PC-9 (cell line): ENCODE results near the gene PSTPIP1. TPM values are rescaled to one million over a fixed set of nuclear protein-coding genes. Genes with fewer than 3 reads are reported as not detected.

ENCODE experiments used
- BruUV-seq: library from RNA; stranded (reverse); fragments of 400-500 nt; replicated peaks from 2 replicates; lab custom pipeline; 2021; lab: Mats Ljungman, UMichigan
- CTCF ChIA-PET: fragments of 300-600 bp; sonication (Branson Sonifier 250); formaldehyde crosslinking; loops from one replicate; lab custom pipeline; 2022; ENCODE audit warnings: antibody characterized with exemption; lab: Charles Lee
- POLR2A ChIA-PET: fragments of 300-600 bp; sonication (Branson Sonifier 250); formaldehyde crosslinking; loops from one replicate; lab custom pipeline; 2022; ENCODE audit warnings: antibody characterized with exemption; ENCODE audit not compliant: unreplicated experiment; lab: Charles Lee
- DNase-seq, 2 experiments: peaks; one replicate each; pipeline versions ENCODE4 v3.0.0 to v3.0.0-alpha.2; 2015 to 2022; ENCODE audit warnings: mixed read lengths in 1 of 2
- H2AFZ ChIP-seq: fragments of 200-600 bp; sonication (generic); 2 replicates; pipeline ENCODE4 v1.8.1; 2017; ENCODE audit warnings: antibody characterized with exemption
- H3F3A ChIP-seq: fragments of 200-600 bp; sonication (generic); 2 replicates; pipeline ENCODE4 v1.8.1; 2017; ENCODE audit warnings: antibody characterized with exemption, mild to moderate bottlenecking, low read depth; ENCODE audit not compliant: insufficient read depth
- H3K27ac ChIP-seq: fragments of 200-600 bp; sonication (generic); 2 replicates; pipeline ENCODE4 v1.6.1; 2016; ENCODE audit warnings: mixed run types
- H3K27me3 ChIP-seq: fragments of 200-600 bp; sonication (generic); 2 replicates; pipeline ENCODE4 v1.6.1; 2016; ENCODE audit warnings: low read depth, mixed run types; ENCODE audit not compliant: insufficient read depth
- H3K36me3 ChIP-seq: fragments of 200-600 bp; sonication (generic); 2 replicates; pipeline ENCODE4 v1.6.1; 2016; ENCODE audit warnings: low read depth, mixed run types
- H3K4me1 ChIP-seq: fragments of 200-600 bp; sonication (generic); replicated peaks from 2 replicates; pipeline ENCODE4 v1.6.1; 2016; ENCODE audit warnings: mixed run types; ENCODE audit not compliant: insufficient read depth
- H3K4me2 ChIP-seq: fragments of 200-600 bp; sonication (generic); 2 replicates; pipeline ENCODE4 v1.6.1; 2017; ENCODE audit warnings: mixed run types
- H3K4me3 ChIP-seq: fragments of 200-600 bp; sonication (generic); 2 replicates; pipeline ENCODE4 v1.6.1; 2016; ENCODE audit warnings: mixed run types
- H3K79me2 ChIP-seq: fragments of 200-600 bp; sonication (generic); 2 replicates; pipeline ENCODE4 v1.6.1; 2017; ENCODE audit warnings: low read depth, mixed run types
- H3K9me2 ChIP-seq: fragments of 200-600 bp; sonication (generic); 2 replicates; pipeline ENCODE4 v1.8.1; 2017; ENCODE audit warnings: mild to moderate bottlenecking; ENCODE audit not compliant: insufficient read depth
- H3K9me3 ChIP-seq: fragments of 200-600 bp; sonication (generic); 2 replicates; pipeline ENCODE4 v1.8.1; 2016; ENCODE audit warnings: low read depth; ENCODE audit not compliant: insufficient read depth
- H4K20me1 ChIP-seq: fragments of 200-600 bp; sonication (generic); 2 replicates; pipeline ENCODE4 v1.8.1; 2017; ENCODE audit not compliant: insufficient read depth
- CTCF ChIP-seq: fragments of 200-600 bp; sonication (generic); conservative IDR thresholded peaks from 2 replicates; pipeline ENCODE4 v1.6.1; 2017; ENCODE audit warnings: mixed run types, antibody characterized with exemption, mild to moderate bottlenecking, moderate library complexity
- EZH2 ChIP-seq: fragments of 200-600 bp; sonication (generic); IDR thresholded peaks from 2 replicates; pipeline ENCODE4 v1.8.0; 2017; ENCODE audit warnings: antibody characterized with exemption, low read depth
- intact Hi-C: fragments of 100-400 bp; cut with micrococcal nuclease; formaldehyde crosslinking; loops from one replicate; pipeline ENCODE4 v1.10.0; 2022; ENCODE audit not compliant: unreplicated experiment
- total RNA-seq: library from RNA; stranded (reverse); gene quantifications from 2 replicates; pipeline ENCODE4 v1.2.3, GENCODE V29; 2021

The PSTPIP1 gene
- total RNA-seq, 1 experiment from 2014 or later = not detected

GRCh38 chr15:76973906-76974305 lies 21.0 kb upstream of the PSTPIP1 start:
- no peak overlapping the region for H3K4me2 ChIP-seq
- no peaks in the 10 kb centered on the region for H3K36me3 ChIP-seq
- H3F3A ChIP-seq = no peaks in the 10 kb centered on the region
- H3K9me3 ChIP-seq = no peaks in the 10 kb centered on the region
- no peak overlapping the region for H2AFZ ChIP-seq
- H3K4me3 ChIP-seq = no peak overlapping the region
- no peaks in the 10 kb centered on the region for H3K79me2 ChIP-seq
- no peaks in the 10 kb centered on the region for H3K9me2 ChIP-seq
- ChIA-PET CTCF (interaction anchor here (0.6 kb wide), 1 partner anchor 877 kb away, joined by 4 read pairs; no protein-coding TSS in a partner anchor), POLR2A (interaction anchor here (0.5 kb wide), 1 partner anchor 304 kb away, joined by 4 read pairs; no protein-coding TSS in a partner anchor)
- H3K27ac ChIP-seq = no peak overlapping the region
- BruUV-seq = no TSS peak
- no peaks in the 10 kb centered on the region for H4K20me1 ChIP-seq
- no peaks in the 10 kb centered on the region for H3K4me1 ChIP-seq
- no peak for TF ChIP-seq EZH2
- no peak for TF ChIP-seq CTCF
- DNase-seq = no peak
- intact Hi-C loops = no loop called here
- no peaks in the 10 kb centered on the region; the same call in 1 of the 2 replicates for H3K27me3 ChIP-seq

- H4K20me1 ChIP-seq = no peaks in the 10 kb centered on the region
- no peaks in the 10 kb centered on the region for H3K9me3 ChIP-seq
- no peak overlapping the region for H2AFZ ChIP-seq
- H3K4me2 ChIP-seq = no peak overlapping the region
- intact Hi-C loops = no loop called here
- H3K27me3 ChIP-seq = no peaks in the 10 kb centered on the region; the same call in 1 of the 2 replicates
- no peaks in the 10 kb centered on the region for H3F3A ChIP-seq
- TF ChIP-seq CTCF (no peak), EZH2 (no peak)
- no peak for DNase-seq
- H3K4me3 ChIP-seq = no peak overlapping the region
- no TSS peak for BruUV-seq
- H3K27ac ChIP-seq = no peak overlapping the region
- CTCF ChIA-PET = no interaction called here
- no peaks in the 10 kb centered on the region for H3K79me2 ChIP-seq
- POLR2A ChIA-PET = interaction anchor here (0.5 kb wide), 1 partner anchor 303 kb away, joined by 4 read pairs; no protein-coding TSS in a partner anchor
- no peaks in the 10 kb centered on the region for H3K4me1 ChIP-seq
- no peaks in the 10 kb centered on the region for H3K9me2 ChIP-seq
- no peaks in the 10 kb centered on the region for H3K36me3 ChIP-seq
These were observed 20.4 kb upstream of the PSTPIP1 start for GRCh38 chr15:76974456-76975036.

- no peak for DNase-seq
- CTCF ChIA-PET = no interaction called here
- Histone ChIP-seq H3K9me2 (no peaks in the 10 kb centered on the region), H3K4me1 (no peaks in the 10 kb centered on the region), H4K20me1 (no peaks in the 10 kb centered on the region), H3K4me2 (no peak overlapping the region), H3K79me2 (no peaks in the 10 kb centered on the region), H3K27ac (no peak overlapping the region), H3K27me3 (no peaks in the 10 kb centered on the region; the same call in 1 of the 2 replicates), H3K9me3 (no peaks in the 10 kb centered on the region), H2AFZ (no peak overlapping the region), H3K36me3 (no peaks in the 10 kb centered on the region), H3K4me3 (no peak overlapping the region), H3F3A (no peaks in the 10 kb centered on the region)
- POLR2A ChIA-PET = no interaction called here
- no TSS peak for BruUV-seq
- TF ChIP-seq CTCF (no peak), EZH2 (no peak)
- intact Hi-C loops = no loop called here
These were observed 18.8 kb upstream of the PSTPIP1 start for GRCh38 chr15:76976141-76976540.
